ENCODE measurements around the gene ZCCHC7. TPM values are rescaled to one million over a fixed set of nuclear protein-coding genes. Genes with fewer than 3 reads are reported as not detected.

The ZCCHC7 gene
- total and polyA plus RNA-seq, 2 of the 8 experiments (the other 6 are each of a cell fraction or from before 2014, with no cell fraction given) = 12.2 to 27.5 TPM

GRCh38 chr9:37348917-37349316 is 228.5 kb downstream of the ZCCHC7 start:
- H3K79me2 ChIP-seq (ENCODE audit: control insufficient read depth in 1 of 2, insufficient read depth in 2 of 2, low read length in 2 of 2) = no peaks in the 10 kb centered on the region
- no peak overlapping the region for H3K9ac ChIP-seq (replicated peaks in 1 of 4; ENCODE audit: extremely low read depth in 1 of 4, low read depth in 3 of 4, low read length in 3 of 4)
- no peak overlapping the region for H3K14ac ChIP-seq (ENCODE audit: insufficient read length)
- H3K4ac ChIP-seq (replicated peaks; ENCODE audit: insufficient read length, low read depth, low read length) = no peak overlapping the region
- no peak overlapping the region for H3K18ac ChIP-seq (ENCODE audit: extremely low read depth, low read length)
- H3K27ac ChIP-seq (ENCODE audit: low read depth, low read length) = no peak overlapping the region
- no peaks in the 10 kb centered on the region for H3K23me2 ChIP-seq (ENCODE audit: low read depth, low read length)
- no peaks in the 10 kb centered on the region for H3K27me3 ChIP-seq (replicated peaks in 1 of 4; ENCODE audit: control insufficient read depth in 3 of 4, extremely low read depth in 1 of 4, insufficient read depth in 3 of 4, low read length in 3 of 4)
- WGBS, 2 experiments (ENCODE audit: extremely low coverage in 1 of 2, insufficient coverage in 1 of 2, insufficient read length in 1 of 2, insufficient replicate concordance in 2 of 2, low coverage in 1 of 2, low lambda C conversion rate in 2 of 2, missing lambda C conversion rate in 1 of 2) = 77% methylated on average over 3 of the region's 3 CpGs; no CpG with 5 or more reads in 1 of the 2 experiments
- H2BK20ac ChIP-seq (ENCODE audit: low read length) = no peak overlapping the region
- CTCF ChIA-PET (ENCODE audit: partially characterized antibody) = interaction anchor here (0.7 to 1.8 kb wide), 2 partner anchors 16 to 487 kb away, joined by 3 to 8 read pairs; no protein-coding TSS in a partner anchor
- H3K9me3 ChIP-seq (ENCODE audit: insufficient read depth in 2 of 2, low read depth in 1 of 2, low read length in 1 of 2) = no peaks in the 10 kb centered on the region
- no peak overlapping the region for H3K4me2 ChIP-seq (ENCODE audit: insufficient read depth in 1 of 2, low read depth in 2 of 2, low read length in 2 of 2)
- no peak overlapping the region for H2BK15ac ChIP-seq (ENCODE audit: low read length)
- no peak for DNase-seq (ENCODE audit: low read depth in 1 of 2, low spot score in 2 of 2)
- H4K91ac ChIP-seq (replicated peaks; ENCODE audit: insufficient read length, low read length) = no peak overlapping the region
- H3K36me3 ChIP-seq (ENCODE audit: control insufficient read depth in 2 of 4, insufficient read depth in 4 of 4, low read length in 3 of 4) = no peaks in the 10 kb centered on the region
- no peak overlapping the region for H4K8ac ChIP-seq (ENCODE audit: extremely low read depth, insufficient read depth, low read length)
- H3K4me1 ChIP-seq (replicated peaks in 1 of 4; ENCODE audit: control insufficient read depth in 3 of 4, insufficient read depth in 4 of 4, low read length in 3 of 4) = no peaks in the 10 kb centered on the region
- H2AFZ ChIP-seq (ENCODE audit: low read length) = no peak overlapping the region
- H2BK120ac ChIP-seq (replicated peaks; ENCODE audit: low read depth, low read length) = no peak overlapping the region
- POLR2A ChIA-PET (ENCODE audit: partially characterized antibody) = interaction anchor here (0.5 kb wide), 1 partner anchor 187 kb away, joined by 4 read pairs; no protein-coding TSS in a partner anchor
- peaks cover 0 to 6% of the 10 kb centered on the region in 2 experiments for H4K20me1 ChIP-seq (replicated peaks in 1 of 2; ENCODE audit: control insufficient read depth in 1 of 2, insufficient read depth in 2 of 2, low read length in 2 of 2)
- no peak overlapping the region for H2BK12ac ChIP-seq (ENCODE audit: low read depth, low read length)
- H2BK5ac ChIP-seq (ENCODE audit: low read depth, low read length) = no peak overlapping the region
- no peaks in the 10 kb centered on the region for H3K79me1 ChIP-seq (ENCODE audit: low read depth, low read length)
- no peak for TF ChIP-seq RFX5 (IDR thresholded peaks at IDR 0.05; ENCODE audit: borderline replicate concordance, low read depth, low read length)
- no peak for TF ChIP-seq POU5F1 (IDR thresholded peaks at IDR 0.05; ENCODE audit: low read depth, low read length)
- no peak for TF ChIP-seq ATF2 (IDR thresholded peaks at IDR 0.05; ENCODE audit: low read length)
- no peak for TF ChIP-seq POLR2AphosphoS5 (IDR thresholded peaks at IDR 0.05; ENCODE audit: low read depth, low read length)
- TF ChIP-seq CHD2 (IDR thresholded peaks at IDR 0.05; ENCODE audit: low read length) = no peak
- no peak overlapping the region for H3K4me3 ChIP-seq (ENCODE audit: extremely low read depth in 1 of 4, insufficient read depth in 2 of 4, low read depth in 3 of 4, low read length in 4 of 4)
- FAIRE-seq = no peak
- no peak overlapping the region for H4K5ac ChIP-seq (ENCODE audit: insufficient read length, low read depth, low read length)
- H3K56ac ChIP-seq (replicated peaks; ENCODE audit: insufficient read length, low read depth, low read length) = no peak overlapping the region
- H3K23ac ChIP-seq (ENCODE audit: insufficient read length) = no peak overlapping the region
- H2AK5ac ChIP-seq (ENCODE audit: low read depth, low read length) = no peak overlapping the region
